Endothelial cell of umbilical vein (primary cell): ENCODE measurements around the gene OR2T1. TPM values are rescaled to one million over a fixed set of nuclear protein-coding genes. Genes with fewer than 3 reads are reported as not detected.

Experiments
- BruUV-seq: library from RNA; stranded (reverse); fragments of 400-500 nt; replicated peaks from 2 replicates; lab custom pipeline; 2021; lab: Mats Ljungman, UMichigan
- CTCF ChIA-PET: fragments of 300-600, 350-600 bp; sonication (Branson Sonifier 250); formaldehyde crosslinking; loops from one replicate; lab custom pipeline; 2021; ENCODE audit warnings: antibody characterized with exemption, inconsistent platforms; lab: Charles Lee
- POLR2A ChIA-PET: fragments of 300-600, 350-600 bp; sonication (Branson Sonifier 250); formaldehyde crosslinking; loops from one replicate; lab custom pipeline; 2021; ENCODE audit warnings: antibody characterized with exemption, inconsistent platforms; lab: Charles Lee
- DNase-seq: peaks from one replicate; pipeline ENCODE4 v3.0.0-alpha.2; 2011; ENCODE audit warnings: low read depth, low spot score
- FAIRE-seq: peaks from 2 replicates; lab custom pipeline; 2011; peaks lifted over from hg19 to GRCh38; lab: Jason Lieb, UNC
- H2AFZ ChIP-seq: 2 replicates; pipeline ENCODE4 v1.6.0; 2012; ENCODE audit warnings: low read depth, low read length, control low read depth, inconsistent platforms
- H3K27ac ChIP-seq: 2 replicates; pipeline ENCODE4 v1.5.1; 2011; ENCODE audit warnings: low read depth, mild to moderate bottlenecking, control low read depth, low read length, moderate library complexity; ENCODE audit not compliant: insufficient read depth
- H3K27me3 ChIP-seq, 2 experiments: 2 replicates each; pipeline versions ENCODE4 v1.6.0 to v1.6.1; 2011; ENCODE audit warnings: low read length in 2 of 2, mixed read lengths in 1 of 2; ENCODE audit not compliant: control insufficient read depth in 2 of 2, insufficient read depth in 2 of 2
- H3K36me3 ChIP-seq, 2 experiments: 2 replicates in 1 of 2; 3 replicates in 1 of 2; pipeline ENCODE4 v1.5.1; 2011; ENCODE audit warnings: low read length in 2 of 2, mild to moderate bottlenecking in 1 of 2, moderate library complexity in 1 of 2; ENCODE audit not compliant: control insufficient read depth in 2 of 2, insufficient read depth in 2 of 2; ENCODE audit errors: extremely low read depth in 1 of 2
- H3K4me1 ChIP-seq: 3 replicates; pipeline ENCODE4 v1.5.1; 2011; ENCODE audit warnings: mild to moderate bottlenecking, low read length; ENCODE audit not compliant: control insufficient read depth, insufficient read depth; ENCODE audit errors: extremely low read depth
- H3K4me2 ChIP-seq: 2 replicates; pipeline ENCODE4 v1.6.1; 2011; ENCODE audit warnings: low read length, control low read depth, mixed read lengths; ENCODE audit not compliant: insufficient read depth
- H3K4me3 ChIP-seq, 3 experiments: fragments of 200-600 bp in 1 of 3; sonication (generic), shearing (Covaris generic) in 1 of 3; replicated peaks in 1 of 3; 2 replicates each; pipeline ENCODE4 v1.5.1; 2011 to 2016; ENCODE audit warnings: control low read depth in 3 of 3, low read length in 3 of 3, mild to moderate bottlenecking in 2 of 3, inconsistent platforms in 1 of 3, low read depth in 1 of 3, moderate library complexity in 1 of 3; ENCODE audit not compliant: insufficient read depth in 1 of 3
- H3K79me2 ChIP-seq: 2 replicates; pipeline ENCODE4 v1.6.0; 2012; ENCODE audit warnings: low read length, inconsistent platforms; ENCODE audit not compliant: control insufficient read depth, insufficient read depth
- H3K9ac ChIP-seq: replicated peaks from 2 replicates; pipeline ENCODE3; 2011; ENCODE audit warnings: low read length, control low read depth; ENCODE audit not compliant: insufficient read depth; ENCODE audit errors: extremely low read depth
- H3K9me1 ChIP-seq: replicated peaks from 3 replicates; pipeline ENCODE4 v1.6.0; 2011; ENCODE audit warnings: mild to moderate bottlenecking, low read length; ENCODE audit not compliant: control insufficient read depth, insufficient read depth; ENCODE audit errors: extremely low read depth
- H3K9me3 ChIP-seq: replicated peaks from 2 replicates; pipeline ENCODE4 v1.5.1; 2012; ENCODE audit warnings: low read length, inconsistent platforms; ENCODE audit not compliant: control insufficient read depth, insufficient read depth
- H4K20me1 ChIP-seq: replicated peaks from 2 replicates; pipeline ENCODE3; 2011; ENCODE audit warnings: mild to moderate bottlenecking, low read length; ENCODE audit not compliant: control insufficient read depth, insufficient read depth; ENCODE audit errors: extremely low read depth
- CTCF ChIP-seq, 2 donors: IDR thresholded peaks; 1 replicate in 1 of 2; 2 replicates in 1 of 2; pipeline ENCODE4 v1.5.1; 2011; ENCODE audit warnings: low read length in 2 of 2, mild to moderate bottlenecking in 2 of 2, moderate library complexity in 2 of 2, control low read depth in 1 of 2, inconsistent platforms in 1 of 2, low read depth in 1 of 2; ENCODE audit not compliant: insufficient read depth in 1 of 2; ENCODE audit errors: extremely low read depth in 1 of 2
- EZH2 ChIP-seq: IDR thresholded peaks from 2 replicates; pipeline ENCODE4 v1.6.1; 2012; ENCODE audit warnings: borderline replicate concordance, low read depth, mild to moderate bottlenecking, moderate library complexity, low read length, inconsistent platforms; ENCODE audit not compliant: severe bottlenecking
- FOS ChIP-seq: IDR thresholded peaks from 2 replicates; pipeline ENCODE4 v1.6.1; 2011; ENCODE audit warnings: mild to moderate bottlenecking, low read length, moderate library complexity, borderline replicate concordance; ENCODE audit not compliant: insufficient read depth
- GATA2 ChIP-seq: IDR thresholded peaks from 2 replicates; pipeline ENCODE4 v1.7.0; 2011; ENCODE audit warnings: low read depth, mild to moderate bottlenecking, moderate library complexity, mixed read lengths, low read length; ENCODE audit not compliant: insufficient read length, insufficient read depth
- JUN ChIP-seq: IDR thresholded peaks from 2 replicates; pipeline ENCODE4 v1.6.1; 2011; ENCODE audit warnings: borderline replicate concordance, low read depth; ENCODE audit not compliant: insufficient read length, insufficient read depth
- MAX ChIP-seq: IDR thresholded peaks from 2 replicates; pipeline ENCODE4 v1.6.1; 2011; ENCODE audit not compliant: insufficient read depth, insufficient read length
- MYC ChIP-seq: IDR thresholded peaks from one replicate; pipeline ENCODE4 v1.6.1; 2011; ENCODE audit warnings: mild to moderate bottlenecking, low read depth, low read length
- POLR2A ChIP-seq: IDR thresholded peaks from 2 replicates; pipeline ENCODE4 v1.6.1; 2012; ENCODE audit warnings: low read depth, mild to moderate bottlenecking, control low read depth, low read length
- POLR2AphosphoS5 ChIP-seq: IDR thresholded peaks from 2 replicates; pipeline ENCODE4 v1.6.1; 2012; ENCODE audit warnings: low read depth, mild to moderate bottlenecking, control low read depth, low read length, moderate library complexity; ENCODE audit not compliant: insufficient read depth
- dilution Hi-C: fragments of 300-500 bp; cut with MboI; formaldehyde crosslinking; loops from one replicate; pipeline ENCODE4 v1.15.0; 2019; ENCODE audit warnings: low sequenced_read_pairs; ENCODE audit not compliant: extremely low pct_ligation_motif_present
- intact Hi-C: fragments of 100-400 bp; cut with micrococcal nuclease; formaldehyde crosslinking; loops from one replicate; pipeline ENCODE4 v1.10.0; 2022
- polyA plus RNA-seq, 4 experiments: library from polyadenylated mRNA; depleted of rRNA in 3 of 4; stranded (reverse) in 3 of 4; unstranded in 1 of 4; fragments of >200 nt; gene quantifications; 2 replicates each; pipeline versions ENCODE4 v1.2.1 to v1.2.3, GENCODE V29; 2011 to 2012; ENCODE audit warnings: missing spikeins in 1 of 4
- total RNA-seq: library from RNA; stranded (reverse); gene quantifications from 2 replicates; pipeline ENCODE4 v1.2.3, GENCODE V29; 2021

Gene OR2T1
- total and polyA plus RNA-seq, 2 donors (not counting 3 experiments of a cell fraction or from before 2014, with no cell fraction given), result not detected

- no peak for TF ChIP-seq CTCF (IDR thresholded peaks at IDR 0.05; ENCODE audit: extremely low read depth in 1 of 2, insufficient read depth in 1 of 2, low read depth in 1 of 2, low read length in 2 of 2)
- TF ChIP-seq GATA2, result no peak
- no peak for TF ChIP-seq POLR2AphosphoS5
- TF ChIP-seq POLR2A, result no peak
- TF ChIP-seq FOS, result no peak
- no peaks in the 10 kb centered on the region for H3K27me3 ChIP-seq
- no peak overlapping the region for H3K9ac ChIP-seq
- H3K4me3 ChIP-seq, result no peak overlapping the region
- no peak overlapping the region for H2AFZ ChIP-seq
- ChIA-PET POLR2A (no interaction called here), CTCF (no interaction called here)
- H3K27ac ChIP-seq, result no peak overlapping the region
- H3K9me1 ChIP-seq, result no peaks in the 10 kb centered on the region
- no peaks in the 10 kb centered on the region for H3K79me2 ChIP-seq
- H3K4me2 ChIP-seq, result no peak overlapping the region
- dilution Hi-C loops (no loop called here), intact Hi-C loops (no loop called here)
- H4K20me1 ChIP-seq, result no peaks in the 10 kb centered on the region
- DNase-seq (no peak), FAIRE-seq (no peak)
- no TSS peak for BruUV-seq
- no peaks in the 10 kb centered on the region for H3K4me1 ChIP-seq
- H3K36me3 ChIP-seq, result no peaks in the 10 kb centered on the region
- peaks cover 9% of the 10 kb centered on the region for H3K9me3 ChIP-seq
Measured at GRCh38 chr1:248359415-248359814, 43.4 kb upstream of the OR2T1 start.

- intact Hi-C loops, result no loop called here
- Histone ChIP-seq H4K20me1 (no peaks in the 10 kb centered on the region), H3K9ac (no peak within 1 kb of the TSS), H3K9me3 (peaks cover 9% of the 10 kb centered on the region), H3K79me2 (no peaks in the 10 kb centered on the region), H3K4me1 (no peaks in the 10 kb centered on the region), H3K4me2 (no peak within 1 kb of the TSS), H3K9me1 (no peaks in the 10 kb centered on the region), H3K36me3 (no peaks in the 10 kb centered on the region), H3K4me3 (no peak within 1 kb of the TSS), H3K27me3 (no peaks in the 10 kb centered on the region), H2AFZ (no peak within 1 kb of the TSS), H3K27ac (no peak within 1 kb of the TSS)
- BruUV-seq, result no TSS peak
- ChIA-PET POLR2A (no interaction called here), CTCF (no interaction called here)
- FAIRE-seq (no peak), DNase-seq (no peak)
- dilution Hi-C loops, result no loop called here
- TF ChIP-seq JUN (no peak), POLR2AphosphoS5 (no peak), CTCF (IDR thresholded peaks at IDR 0.05; ENCODE audit: extremely low read depth in 1 of 2, insufficient read depth in 1 of 2, low read depth in 1 of 2, low read length in 2 of 2) (no peak), GATA2 (no peak), EZH2 (no peak), FOS (no peak), MAX (no peak), MYC (no peak), POLR2A (no peak)
Measured at GRCh38 chr1:248361121-248361715, 41.6 kb upstream of the OR2T1 start, which contains the start of gene OR2T4. OR2T4 (plus strand) TSS chr1:248361665; CDS start chr1:248361665, 0 bp downstream.
